ENCODE results near the gene MGAT5.

MGAT5 gene

GRCh38 chr2:134257509-134257908 is 3.6 kb downstream of the MGAT5 start:
- DNase-seq, result no peak

GRCh38 chr2:134257965-134258683 is 4.3 kb downstream of the MGAT5 start:
- no peak for DNase-seq

GRCh38 chr2:134258684-134259388 is 5.0 kb downstream of the MGAT5 start:
- no peak for DNase-seq

GRCh38 chr2:134259571-134259970 is 5.7 kb downstream of the MGAT5 start:
- no peak for DNase-seq

- no peak for DNase-seq
These were observed 6.1 kb downstream of the MGAT5 start for GRCh38 chr2:134259994-134260393.

GRCh38 chr2:134260713-134261112 is 6.8 kb downstream of the MGAT5 start:
- DNase-seq, result no peak

GRCh38 chr2:134261398-134262131 is 7.7 kb downstream of the MGAT5 start:
- DNase-seq, result no peak

- no peak for DNase-seq
These were observed 8.8 kb downstream of the MGAT5 start for GRCh38 chr2:134262684-134263083.

GRCh38 chr2:134268265-134268664 is 14.4 kb downstream of the MGAT5 start:
- no peak for DNase-seq

- DNase-seq, result no peak
These were observed 15.4 kb downstream of the MGAT5 start for GRCh38 chr2:134269230-134269629.

- no peak for DNase-seq
These were observed 16.3 kb downstream of the MGAT5 start for GRCh38 chr2:134269972-134270735.

GRCh38 chr2:134271758-134272157 is 17.9 kb downstream of the MGAT5 start:
- no peak for DNase-seq

GRCh38 chr2:134272806-134273205 is 18.9 kb downstream of the MGAT5 start:
- no peak for DNase-seq

- no peak for DNase-seq
These were observed 19.5 kb downstream of the MGAT5 start for GRCh38 chr2:134273256-134273983.

- DNase-seq, result no peak
These were observed 20.2 kb downstream of the MGAT5 start for GRCh38 chr2:134274121-134274520.

- no peak for DNase-seq
These were observed 21.4 kb downstream of the MGAT5 start for GRCh38 chr2:134275058-134275862.

GRCh38 chr2:134276381-134277172 is 22.7 kb downstream of the MGAT5 start:
- no peak for DNase-seq

GRCh38 chr2:134277223-134277622 is 23.4 kb downstream of the MGAT5 start:
- DNase-seq, result no peak

- DNase-seq, result no peak
These were observed 24.7 kb downstream of the MGAT5 start for GRCh38 chr2:134278553-134278952.

- DNase-seq, result no peak
These were observed 25.5 kb downstream of the MGAT5 start for GRCh38 chr2:134279417-134279816.

GRCh38 chr2:134280231-134280630 is 26.4 kb downstream of the MGAT5 start:
- no peak for DNase-seq

Data from NCI-H446 treated with DMSO at 0.1 percent for 48 hours (cell line).